HCT116 (cell line): Measurements from ENCODE around the gene IL17A. TPM values are rescaled to one million over a fixed set of nuclear protein-coding genes. Genes with fewer than 3 reads are reported as not detected.

Source experiments
- ATAC-seq: fragments of 200-7000 bp; cut with Tn5 transposase; 2 replicates; pipeline ENCODE4 v1.9.1; 2020; ENCODE audit warnings: mild to moderate bottlenecking, moderate library complexity
- BruUV-seq: library from RNA; stranded (reverse); fragments of 400-500 nt; replicated peaks from 2 replicates; lab custom pipeline; 2021; lab: Mats Ljungman, UMichigan
- CTCF ChIA-PET: fragments of 300-600 bp; sonication (Branson Sonifier 250); formaldehyde crosslinking; loops from one replicate; lab custom pipeline; 2021; ENCODE audit warnings: antibody characterized with exemption; lab: Charles Lee
- POLR2A ChIA-PET: fragments of 300-600, 350-600 bp; sonication (Branson Sonifier 250); formaldehyde crosslinking; loops from one replicate; lab custom pipeline; 2021; ENCODE audit warnings: antibody characterized with exemption; lab: Charles Lee
- RAD21 ChIA-PET, 2 experiments: fragments of 300-600 bp; sonication (Branson Sonifier 250); formaldehyde crosslinking; loops; one replicate each; lab custom pipeline; 2023; ENCODE audit warnings: low total read pairs in 2 of 2; ENCODE audit not compliant: uncharacterized antibody in 2 of 2, unreplicated experiment in 2 of 2, low non-redundant PET in 1 of 2; lab: Charles Lee
- DNase-seq: peaks from one replicate; pipeline ENCODE4 v3.0.0-alpha.2; 2010; ENCODE audit warnings: low read depth, low spot score
- H2AFZ ChIP-seq: fragments of 200-600 bp; shearing (Covaris generic), sonication (generic); 2 replicates; pipeline ENCODE4 v1.6.1; 2017; ENCODE audit warnings: low read depth, mixed run types, mixed read lengths, antibody characterized with exemption, low read length; ENCODE audit not compliant: poor library complexity, severe bottlenecking
- H3K27ac ChIP-seq: 2 replicates; pipeline ENCODE4 v1.5.1; 2012; ENCODE audit warnings: low read depth, low read length
- H3K27me3 ChIP-seq: fragments of 200-600 bp; sonication (generic); 2 replicates; pipeline ENCODE4 v1.6.1; 2016; ENCODE audit warnings: mixed run types, low read length, mixed read lengths; ENCODE audit not compliant: insufficient read depth
- H3K36me3 ChIP-seq, 2 experiments: fragments of 200-500 bp in 1 of 2; fragments of 200-600 bp in 1 of 2; sonication (Bioruptor generic) in 1 of 2; sonication (generic) in 1 of 2; 2 replicates each; pipeline versions ENCODE4 v1.5.1 to v1.6.1; 2014 to 2016; ENCODE audit warnings: low read length in 2 of 2, inconsistent platforms in 1 of 2, mixed read lengths in 1 of 2, mixed run types in 1 of 2; ENCODE audit not compliant: insufficient read depth in 2 of 2, control insufficient read depth in 1 of 2
- H3K4me1 ChIP-seq, 2 experiments: fragments of 200-600 bp in 1 of 2; sonication (generic) in 1 of 2; 2 replicates each; pipeline versions ENCODE4 v1.5.1 to v1.6.1; 2012 to 2017; ENCODE audit warnings: low read length in 2 of 2, inconsistent platforms in 1 of 2, mild to moderate bottlenecking in 1 of 2, mixed read lengths in 1 of 2, mixed run types in 1 of 2, moderate library complexity in 1 of 2; ENCODE audit not compliant: insufficient read depth in 2 of 2, control insufficient read depth in 1 of 2
- H3K4me2 ChIP-seq: fragments of 200-600 bp; sonication (generic); 2 replicates; pipeline ENCODE4 v1.6.1; 2017; ENCODE audit warnings: mixed run types, low read length, mixed read lengths
- H3K4me3 ChIP-seq, 2 experiments: fragments of 200-600 bp in 1 of 2; sonication (generic) in 1 of 2; replicated peaks in 1 of 2; 2 replicates each; pipeline ENCODE4 v1.5.1; 2011 to 2016; ENCODE audit warnings: low read length in 2 of 2, control low read depth in 1 of 2, low read depth in 1 of 2, mild to moderate bottlenecking in 1 of 2, mixed read lengths in 1 of 2, mixed run types in 1 of 2
- H3K79me2 ChIP-seq: fragments of 200-600 bp; sonication (generic); 2 replicates; pipeline ENCODE4 v1.6.1; 2017; ENCODE audit warnings: mild to moderate bottlenecking, mixed run types, low read length, moderate library complexity, mixed read lengths; ENCODE audit not compliant: insufficient read depth
- H3K9ac ChIP-seq: fragments of 200-600 bp; sonication (generic); 2 replicates; pipeline ENCODE4 v1.6.1; 2016; ENCODE audit warnings: low read length, mixed read lengths
- H3K9me2 ChIP-seq: fragments of 200-600 bp; sonication (generic), shearing (Covaris generic); 2 replicates; pipeline ENCODE4 v1.6.1; 2017; ENCODE audit warnings: mixed run types, mild to moderate bottlenecking, moderate library complexity; ENCODE audit not compliant: insufficient read depth
- H3K9me3 ChIP-seq, 2 experiments: fragments of 200-500 bp in 1 of 2; fragments of 200-600 bp in 1 of 2; sonication (Bioruptor generic) in 1 of 2; sonication (generic) in 1 of 2; 2 replicates each; pipeline ENCODE4 v1.6.1; 2014 to 2017; ENCODE audit warnings: low read length in 2 of 2, mixed read lengths in 2 of 2, inconsistent platforms in 1 of 2, low read depth in 1 of 2, mild to moderate bottlenecking in 1 of 2, mixed run types in 1 of 2, moderate library complexity in 1 of 2; ENCODE audit not compliant: control insufficient read depth in 1 of 2, insufficient read depth in 1 of 2
- H4K20me1 ChIP-seq: fragments of 200-600 bp; sonication (generic), shearing (Covaris generic); 2 replicates; pipeline ENCODE4 v1.6.1; 2017; ENCODE audit warnings: mixed run types, mild to moderate bottlenecking, moderate library complexity; ENCODE audit not compliant: insufficient read depth
- CBX3 ChIP-seq: IDR thresholded peaks from 2 replicates; pipeline ENCODE4 v1.6.1; 2012; ENCODE audit warnings: low read depth
- CTCF ChIP-seq, 3 experiments: fragments of 200-600 bp in 1 of 3; sonication (generic) in 1 of 3; IDR thresholded peaks in 2 of 3; conservative IDR thresholded peaks in 1 of 3; 2 replicates each; pipeline ENCODE4 v1.5.1; 2012 to 2017; ENCODE audit warnings: low read depth in 2 of 3, low read length in 2 of 3, antibody characterized with exemption in 1 of 3, borderline replicate concordance in 1 of 3, control low read depth in 1 of 3, mild to moderate bottlenecking in 1 of 3, mixed read lengths in 1 of 3, mixed run types in 1 of 3, moderate library complexity in 1 of 3; ENCODE audit not compliant: insufficient read depth in 1 of 3
- RAD21 ChIP-seq: IDR thresholded peaks from 2 replicates; pipeline ENCODE4 v1.6.1; 2012; ENCODE audit warnings: low read depth, mild to moderate bottlenecking
- SRF ChIP-seq: IDR thresholded peaks from 2 replicates; pipeline ENCODE4 v1.6.1; 2012; ENCODE audit warnings: low read depth
- YY1 ChIP-seq: IDR thresholded peaks from 2 replicates; pipeline ENCODE4 v1.6.1; 2011; ENCODE audit warnings: low read length, low read depth, moderate library complexity, mild to moderate bottlenecking; ENCODE audit not compliant: insufficient replicate concordance; ENCODE audit errors: extremely low read depth
- intact Hi-C: fragments of 100-400 bp; cut with micrococcal nuclease; formaldehyde crosslinking; loops from 2 replicates; pipeline ENCODE4 v1.10.0; 2022
- microRNA counts: library from miRNA; unstranded; fragments of <30 nt; microRNA quantifications from one replicate; lab custom pipeline; 2015
- microRNA-seq: library from miRNA; unstranded; fragments of <30 nt; microRNA quantifications from one replicate; pipeline ENCODE4, GENCODE V29; 2016; ENCODE audit warnings: borderline number of aligned reads
- total RNA-seq: library from RNA; stranded (reverse); gene quantifications from one replicate; pipeline ENCODE4 v1.2.1, GENCODE V29; 2021; ENCODE audit not compliant: unreplicated experiment

IL17A gene
- total RNA-seq, 1 experiment from 2014 or later = not detected

- no peaks in the 10 kb centered on the region for H3K9me3 ChIP-seq
- peak; percentile 52 for DNase-seq
- H3K36me3 ChIP-seq = no peaks in the 10 kb centered on the region
- H3K4me1 ChIP-seq = peaks cover 0 to 7% of the 10 kb centered on the region in 2 experiments; a peak in 2 of 4 replicates
- no peak overlapping the region for H3K4me3 ChIP-seq
- ChIA-PET RAD21 (no interaction called here), POLR2A (interaction anchor here (1.5 kb wide), 1 partner anchor 8 kb away, joined by 4 read pairs; no protein-coding TSS in a partner anchor), CTCF (interaction anchor here (0.7 to 2.5 kb wide), 8 partner anchors 8 to 185 kb away, joined by 3 to 21 read pairs (median 4); no protein-coding TSS in a partner anchor)
- H3K9me2 ChIP-seq = no peaks in the 10 kb centered on the region
- peak overlapping the region; percentile 10 for H2AFZ ChIP-seq
- H3K79me2 ChIP-seq = no peaks in the 10 kb centered on the region
- BruUV-seq = no TSS peak
- intact Hi-C loops = loop anchor here (1.0 to 2.0 kb wide), 2 partner anchors 71 to 171 kb away; no protein-coding TSS in a partner anchor
- TF ChIP-seq CBX3 (0 out of 2 replicates have a peak, but pooled peaks have one; percentile 21), CTCF (IDR thresholded peaks at IDR 0.05 in 2 of 3, conservative IDR thresholded peaks at IDR 0.05 in 1 of 3; ENCODE audit: borderline replicate concordance in 1 of 3, insufficient read depth in 1 of 3, low read depth in 2 of 3, low read length in 2 of 3) (peak; percentile 62 to 77 (median 72); a peak in 5 of 6 replicates), RAD21 (peak; percentile 80), SRF (no peak), YY1 (no peak)
- ATAC-seq = peak; percentile 99
- H3K27ac ChIP-seq = no peak overlapping the region
- no peaks in the 10 kb centered on the region for H3K27me3 ChIP-seq
- peak overlapping the region; percentile 39 for H3K4me2 ChIP-seq
- no peaks in the 10 kb centered on the region for H4K20me1 ChIP-seq
- H3K9ac ChIP-seq = no peak overlapping the region
These were observed 48.0 kb downstream of the IL17A start for GRCh38 chr6:52233975-52234823.

MicroRNAs encoded within 50 kb of the gene (microRNA counts, 767-probe panel; counts per million panel counts)
- microRNA hsa-miR-133b (lab: Ali Mortazavi, UCI) = not detected
- microRNA hsa-miR-206 (lab: Ali Mortazavi, UCI) = not detected

Small RNAs within 50 kb of the gene (microRNA-seq; reads per million reads assigned to microRNA genes)
- gene MIR133B (not detected), gene MIR206 (101 reads per million, percentile 63 among the genes with 10 or more reads in this experiment)

Other genes starting within 250 kb of the IL17A start
- not detected for gene PKHD1, start 98.8 kb upstream of the IL17A start, total RNA-seq
- not detected for gene IL17F, start 58.1 kb downstream of the IL17A start, total RNA-seq
- gene MCM3, start 98.4 kb downstream of the IL17A start, total RNA-seq = 191 TPM
- 5.9 TPM for gene PAQR8, start 175.8 kb downstream of the IL17A start, total RNA-seq
- gene EFHC1, start 234.0 kb downstream of the IL17A start, total RNA-seq = 12.4 TPM